ENCODE results near the gene DNAJC11.
"Not testable (repeated sequence)": the region's sequence is repeated elsewhere in the genome, so short reads cannot be mapped to it uniquely, and the experiment has no call there.

Gene DNAJC11

GRCh38 chr1:6699915-6700314 lies 1.7 kb downstream of the DNAJC11 start:
- H3K4me3 ChIP-seq (ENCODE audit: insufficient read depth, low read depth, low read length), result not testable (repeated sequence)

GRCh38 chr1:6695868-6696267 lies 5.7 kb downstream of the DNAJC11 start:
- no peaks in the 10 kb centered on the region for H3K36me3 ChIP-seq (ENCODE audit: control insufficient read depth, insufficient read depth, low read length)
- H3K4me1 ChIP-seq (ENCODE audit: control insufficient read depth, insufficient read depth, low read length), result peaks cover 6% of the 10 kb centered on the region
- no peak overlapping the region for H3K27ac ChIP-seq (ENCODE audit: insufficient read depth, low read depth, low read length, poor library complexity, severe bottlenecking)
- 94% methylated on average over 1 to 2 of the region's 2 CpGs for WGBS, 2 experiments
- H3K27me3 ChIP-seq (ENCODE audit: control insufficient read depth, insufficient read depth, low read length, poor library complexity, severe bottlenecking), result no peaks in the 10 kb centered on the region
- H3K9me3 ChIP-seq (ENCODE audit: control insufficient read depth, low read length), result no peaks in the 10 kb centered on the region
- no peak overlapping the region for H3K4me3 ChIP-seq (ENCODE audit: insufficient read depth, low read depth, low read length)

More at GRCh38 chr1:6699915-6700314, 1.7 kb downstream of the DNAJC11 start:
- not testable (repeated sequence) for H3K27ac ChIP-seq (ENCODE audit: insufficient read depth, low read depth, low read length, poor library complexity, severe bottlenecking); H3K9me3 ChIP-seq (ENCODE audit: control insufficient read depth, low read length); H3K36me3 ChIP-seq (ENCODE audit: control insufficient read depth, insufficient read depth, low read length); H3K4me1 ChIP-seq (ENCODE audit: control insufficient read depth, insufficient read depth, low read length); H3K27me3 ChIP-seq (ENCODE audit: control insufficient read depth, insufficient read depth, low read length, poor library complexity, severe bottlenecking)
- WGBS, 2 experiments, result 92 to 95% methylated on average over 4 of the region's 4 CpGs

GRCh38 chr1:6694121-6694713 lies 7.4 kb downstream of the DNAJC11 start:
- Histone ChIP-seq H3K36me3 (ENCODE audit: control insufficient read depth, insufficient read depth, low read length) (no peaks in the 10 kb centered on the region), H3K9me3 (ENCODE audit: control insufficient read depth, low read length) (no peaks in the 10 kb centered on the region), H3K4me1 (ENCODE audit: control insufficient read depth, insufficient read depth, low read length) (no peaks in the 10 kb centered on the region), H3K27ac (ENCODE audit: insufficient read depth, low read depth, low read length, poor library complexity, severe bottlenecking) (no peak overlapping the region), H3K27me3 (ENCODE audit: control insufficient read depth, insufficient read depth, low read length, poor library complexity, severe bottlenecking) (no peaks in the 10 kb centered on the region), H3K4me3 (ENCODE audit: insufficient read depth, low read depth, low read length) (no peak overlapping the region)
- WGBS, 2 experiments, result 52% methylated on average over 10 of the region's 10 CpGs

- Histone ChIP-seq H3K4me3 (ENCODE audit: insufficient read depth, low read depth, low read length) (no peak overlapping the region), H3K27ac (ENCODE audit: insufficient read depth, low read depth, low read length, poor library complexity, severe bottlenecking) (no peak overlapping the region), H3K9me3 (ENCODE audit: control insufficient read depth, low read length) (no peaks in the 10 kb centered on the region), H3K36me3 (ENCODE audit: control insufficient read depth, insufficient read depth, low read length) (no peaks in the 10 kb centered on the region), H3K27me3 (ENCODE audit: control insufficient read depth, insufficient read depth, low read length, poor library complexity, severe bottlenecking) (no peaks in the 10 kb centered on the region), H3K4me1 (ENCODE audit: control insufficient read depth, insufficient read depth, low read length) (no peaks in the 10 kb centered on the region)
- 90 to 91% methylated on average over 9 of the region's 9 CpGs for WGBS, 2 experiments
Observed at GRCh38 chr1:6692956-6693355, 8.7 kb downstream of the DNAJC11 start.

GRCh38 chr1:6691507-6691906 lies 10.1 kb downstream of the DNAJC11 start:
- no peaks in the 10 kb centered on the region for H3K36me3 ChIP-seq (ENCODE audit: control insufficient read depth, insufficient read depth, low read length)
- no peak overlapping the region for H3K4me3 ChIP-seq (ENCODE audit: insufficient read depth, low read depth, low read length)
- WGBS, 2 experiments, result 93 to 96% methylated on average over 4 of the region's 4 CpGs
- no peak overlapping the region for H3K27ac ChIP-seq (ENCODE audit: insufficient read depth, low read depth, low read length, poor library complexity, severe bottlenecking)
- H3K9me3 ChIP-seq (ENCODE audit: control insufficient read depth, low read length), result no peaks in the 10 kb centered on the region
- no peaks in the 10 kb centered on the region for H3K4me1 ChIP-seq (ENCODE audit: control insufficient read depth, insufficient read depth, low read length)
- H3K27me3 ChIP-seq (ENCODE audit: control insufficient read depth, insufficient read depth, low read length, poor library complexity, severe bottlenecking), result no peaks in the 10 kb centered on the region

- no peaks in the 10 kb centered on the region for H3K9me3 ChIP-seq (ENCODE audit: control insufficient read depth, low read length)
- H3K27ac ChIP-seq (ENCODE audit: insufficient read depth, low read depth, low read length, poor library complexity, severe bottlenecking), result no peak overlapping the region
- no peak overlapping the region for H3K4me3 ChIP-seq (ENCODE audit: insufficient read depth, low read depth, low read length)
- no peaks in the 10 kb centered on the region for H3K36me3 ChIP-seq (ENCODE audit: control insufficient read depth, insufficient read depth, low read length)
- H3K27me3 ChIP-seq (ENCODE audit: control insufficient read depth, insufficient read depth, low read length, poor library complexity, severe bottlenecking), result no peaks in the 10 kb centered on the region
- 94 to 96% methylated on average over 7 of the region's 7 CpGs for WGBS, 2 experiments
- no peaks in the 10 kb centered on the region for H3K4me1 ChIP-seq (ENCODE audit: control insufficient read depth, insufficient read depth, low read length)
Observed at GRCh38 chr1:6690186-6690585, 11.4 kb downstream of the DNAJC11 start.

GRCh38 chr1:6688757-6689156 lies 12.9 kb downstream of the DNAJC11 start:
- no peaks in the 10 kb centered on the region for H3K4me1 ChIP-seq (ENCODE audit: control insufficient read depth, insufficient read depth, low read length)
- no peaks in the 10 kb centered on the region for H3K27me3 ChIP-seq (ENCODE audit: control insufficient read depth, insufficient read depth, low read length, poor library complexity, severe bottlenecking)
- H3K27ac ChIP-seq (ENCODE audit: insufficient read depth, low read depth, low read length, poor library complexity, severe bottlenecking), result no peak overlapping the region
- H3K9me3 ChIP-seq (ENCODE audit: control insufficient read depth, low read length), result no peaks in the 10 kb centered on the region
- no peaks in the 10 kb centered on the region for H3K36me3 ChIP-seq (ENCODE audit: control insufficient read depth, insufficient read depth, low read length)
- no peak overlapping the region for H3K4me3 ChIP-seq (ENCODE audit: insufficient read depth, low read depth, low read length)
- 90 to 92% methylated on average over 5 of the region's 5 CpGs for WGBS, 2 experiments

GRCh38 chr1:6688001-6688400 lies 13.6 kb downstream of the DNAJC11 start:
- no peaks in the 10 kb centered on the region for H3K4me1 ChIP-seq (ENCODE audit: control insufficient read depth, insufficient read depth, low read length)
- no peaks in the 10 kb centered on the region for H3K36me3 ChIP-seq (ENCODE audit: control insufficient read depth, insufficient read depth, low read length)
- 82 to 90% methylated on average over 1 of the region's 1 CpG for WGBS, 2 experiments
- H3K9me3 ChIP-seq (ENCODE audit: control insufficient read depth, low read length), result no peaks in the 10 kb centered on the region
- H3K27ac ChIP-seq (ENCODE audit: insufficient read depth, low read depth, low read length, poor library complexity, severe bottlenecking), result no peak overlapping the region
- H3K4me3 ChIP-seq (ENCODE audit: insufficient read depth, low read depth, low read length), result no peak overlapping the region
- H3K27me3 ChIP-seq (ENCODE audit: control insufficient read depth, insufficient read depth, low read length, poor library complexity, severe bottlenecking), result no peaks in the 10 kb centered on the region

GRCh38 chr1:6686294-6686693 lies 15.3 kb downstream of the DNAJC11 start:
- H3K36me3 ChIP-seq (ENCODE audit: control insufficient read depth, insufficient read depth, low read length), result no peaks in the 10 kb centered on the region
- H3K27ac ChIP-seq (ENCODE audit: insufficient read depth, low read depth, low read length, poor library complexity, severe bottlenecking), result no peak overlapping the region
- no peaks in the 10 kb centered on the region for H3K27me3 ChIP-seq (ENCODE audit: control insufficient read depth, insufficient read depth, low read length, poor library complexity, severe bottlenecking)
- no peaks in the 10 kb centered on the region for H3K4me1 ChIP-seq (ENCODE audit: control insufficient read depth, insufficient read depth, low read length)
- no peak overlapping the region for H3K4me3 ChIP-seq (ENCODE audit: insufficient read depth, low read depth, low read length)
- no peaks in the 10 kb centered on the region for H3K9me3 ChIP-seq (ENCODE audit: control insufficient read depth, low read length)

- Histone ChIP-seq H3K36me3 (ENCODE audit: control insufficient read depth, insufficient read depth, low read length) (peaks cover 7% of the 10 kb centered on the region), H3K27ac (ENCODE audit: insufficient read depth, low read depth, low read length, poor library complexity, severe bottlenecking) (no peak overlapping the region), H3K27me3 (ENCODE audit: control insufficient read depth, insufficient read depth, low read length, poor library complexity, severe bottlenecking) (no peaks in the 10 kb centered on the region), H3K4me3 (ENCODE audit: insufficient read depth, low read depth, low read length) (no peak overlapping the region), H3K4me1 (ENCODE audit: control insufficient read depth, insufficient read depth, low read length) (no peaks in the 10 kb centered on the region), H3K9me3 (ENCODE audit: control insufficient read depth, low read length) (no peaks in the 10 kb centered on the region)
- 91 to 94% methylated on average over 3 to 4 of the region's 4 CpGs for WGBS, 2 experiments
Observed at GRCh38 chr1:6685381-6685780, 16.2 kb downstream of the DNAJC11 start.

- H3K9me3 ChIP-seq (ENCODE audit: control insufficient read depth, low read length), result no peaks in the 10 kb centered on the region
- no peaks in the 10 kb centered on the region for H3K27me3 ChIP-seq (ENCODE audit: control insufficient read depth, insufficient read depth, low read length, poor library complexity, severe bottlenecking)
- WGBS, 2 experiments, result 89 to 99% methylated on average over 3 of the region's 3 CpGs
- peaks cover 14% of the 10 kb centered on the region for H3K36me3 ChIP-seq (ENCODE audit: control insufficient read depth, insufficient read depth, low read length)
- H3K4me3 ChIP-seq (ENCODE audit: insufficient read depth, low read depth, low read length), result no peak overlapping the region
- no peak overlapping the region for H3K27ac ChIP-seq (ENCODE audit: insufficient read depth, low read depth, low read length, poor library complexity, severe bottlenecking)
- H3K4me1 ChIP-seq (ENCODE audit: control insufficient read depth, insufficient read depth, low read length), result no peaks in the 10 kb centered on the region
Observed at GRCh38 chr1:6683434-6683833, 18.2 kb downstream of the DNAJC11 start.
